GM12878 (cell line): ENCODE data around the gene AAMP. TPM values are rescaled to one million over a fixed set of nuclear protein-coding genes. Genes with fewer than 3 reads are reported as not detected.

ENCODE experiments used
- ATAC-seq: fragments of 200-7000 bp; cut with Tn5 transposase; 3 replicates; pipeline ENCODE4 v1.9.1; 2020; ENCODE audit warnings: mild to moderate bottlenecking, moderate library complexity
- BruUV-seq: library from RNA; stranded (reverse); fragments of 400-500 nt; replicated peaks from 2 replicates; lab custom pipeline; 2021; lab: Mats Ljungman, UMichigan
- CTCF ChIA-PET: fragments of 300-600 bp; sonication (Branson Sonifier 250); formaldehyde crosslinking; extraction: SDS; loops from one replicate; lab custom pipeline; 2021; ENCODE audit warnings: inconsistent platforms; lab: Yijun Ruan, JAX
- POLR2A ChIA-PET: fragments of 350-600 bp; formaldehyde crosslinking; extraction: SDS; loops from one replicate; lab custom pipeline; 2021; ENCODE audit warnings: inconsistent platforms; lab: Charles Lee
- RAD21 ChIA-PET: fragments of 300-600 bp; sonication (Branson Sonifier 250); formaldehyde crosslinking; loops from one replicate; lab custom pipeline; 2023; ENCODE audit warnings: antibody characterized with exemption; ENCODE audit not compliant: unreplicated experiment; lab: Charles Lee
- SMC1A ChIA-PET: fragments of 300-600 bp; sonication (Branson Sonifier 250); formaldehyde crosslinking; loops from one replicate; lab custom pipeline; 2023; ENCODE audit not compliant: unreplicated experiment, uncharacterized antibody; lab: Charles Lee
- DNase-seq: peaks from one replicate; pipeline ENCODE4 v3.0.0-alpha.2; 2011; ENCODE audit warnings: low read depth, low spot score
- FAIRE-seq: peaks from 3 replicates; lab custom pipeline; 2011; peaks lifted over from hg19 to GRCh38; lab: Jason Lieb, UNC
- H2AFZ ChIP-seq: 2 replicates; pipeline ENCODE4 v1.6.0; 2011; ENCODE audit warnings: low read depth, low read length, control low read depth; ENCODE audit not compliant: control insufficient read depth
- H3K27ac ChIP-seq: 2 replicates; pipeline ENCODE4 v1.5.1; 2011; ENCODE audit warnings: control low read depth; ENCODE audit not compliant: control insufficient read depth, insufficient read depth
- H3K27me3 ChIP-seq, 2 experiments: replicated peaks in 1 of 2; 2 replicates each; pipeline versions ENCODE4 v1.6.0 to v1.6.1; 2011; ENCODE audit warnings: low read length in 1 of 2; ENCODE audit not compliant: control insufficient read depth in 2 of 2, insufficient read depth in 2 of 2
- H3K36me3 ChIP-seq, 2 experiments: 2 replicates each; pipeline ENCODE4 v1.5.1; 2011; ENCODE audit warnings: low read length in 1 of 2; ENCODE audit not compliant: control insufficient read depth in 2 of 2, insufficient read depth in 2 of 2
- H3K4me1 ChIP-seq: 2 replicates; pipeline ENCODE4 v1.6.1; 2011; ENCODE audit warnings: mild to moderate bottlenecking, low read length, moderate library complexity, mixed read lengths; ENCODE audit not compliant: control insufficient read depth, insufficient read depth
- H3K4me2 ChIP-seq: 2 replicates; pipeline ENCODE4 v1.6.0; 2011; ENCODE audit warnings: control low read depth; ENCODE audit not compliant: control insufficient read depth, insufficient read depth
- H3K4me3 ChIP-seq: fragments of 200-600 bp; sonication (generic); 2 replicates; pipeline ENCODE4 v1.5.1; 2016
- H3K79me2 ChIP-seq: 2 replicates; pipeline ENCODE4 v1.6.0; 2011; ENCODE audit warnings: low read length; ENCODE audit not compliant: control insufficient read depth, insufficient read depth
- H3K9ac ChIP-seq: 2 replicates; pipeline ENCODE4 v1.8.0; 2011; ENCODE audit warnings: low read length, control low read depth, mixed read lengths; ENCODE audit not compliant: control insufficient read depth, insufficient read depth
- H3K9me3 ChIP-seq: replicated peaks from 3 replicates; pipeline ENCODE4 v1.5.1; 2011; ENCODE audit warnings: mild to moderate bottlenecking, low read length; ENCODE audit not compliant: control insufficient read depth, insufficient read depth
- H4K20me1 ChIP-seq: 2 replicates; pipeline ENCODE4 v1.6.0; 2011; ENCODE audit not compliant: control insufficient read depth, insufficient read depth
- CBFB ChIP-seq: IDR thresholded peaks from 2 replicates; pipeline ENCODE4 v1.6.1; 2016; ENCODE audit warnings: antibody characterized with exemption, low read depth
- CHD1 ChIP-seq: IDR thresholded peaks from 2 replicates; pipeline ENCODE4 v1.6.1; 2012; ENCODE audit warnings: low read depth, low read length, improper control_type of control experiment
- CHD2 ChIP-seq: IDR thresholded peaks from 2 replicates; pipeline ENCODE4 v1.6.1; 2011; ENCODE audit warnings: low read depth, low read length, improper control_type of control experiment, borderline replicate concordance
- ETV6 ChIP-seq, 2 experiments: fragments of 450-650 bp in 1 of 2; IDR thresholded peaks in 1 of 2; conservative IDR thresholded peaks in 1 of 2; 2 replicates each; pipeline ENCODE4 v1.6.1; 2014; ENCODE audit warnings: antibody characterized with exemption in 1 of 2, borderline replicate concordance in 1 of 2, low read depth in 1 of 2, mild to moderate bottlenecking in 1 of 2, moderate library complexity in 1 of 2
- FOXM1 ChIP-seq: IDR thresholded peaks from 2 replicates; pipeline ENCODE4 v1.6.1; 2012; ENCODE audit warnings: low read depth, mild to moderate bottlenecking, inconsistent platforms, low read length, moderate library complexity
- IRF4 ChIP-seq: IDR thresholded peaks from 2 replicates; pipeline ENCODE4 v1.6.1; 2011; ENCODE audit warnings: low read depth, low read length
- JUNB ChIP-seq: IDR thresholded peaks from 2 replicates; pipeline ENCODE4 v1.6.1; 2016; ENCODE audit warnings: antibody characterized with exemption, mild to moderate bottlenecking
- NFIC ChIP-seq: IDR thresholded peaks from 2 replicates; pipeline ENCODE4 v1.6.1; 2012; ENCODE audit warnings: low read depth, mild to moderate bottlenecking, inconsistent platforms, low read length, moderate library complexity
- RUNX3 ChIP-seq: IDR thresholded peaks from 2 replicates; pipeline ENCODE4 v1.6.1; 2012; ENCODE audit warnings: low read length, inconsistent platforms
- SMAD5 ChIP-seq: IDR thresholded peaks from 2 replicates; pipeline ENCODE4 v1.6.1; 2016; ENCODE audit warnings: antibody characterized with exemption, low read depth
- YBX1 ChIP-seq: fragments of 450-650 bp; IDR thresholded peaks from 2 replicates; pipeline ENCODE4 v1.6.1; 2016; ENCODE audit warnings: antibody characterized with exemption
- ZSCAN29 ChIP-seq: fragments of 450-650 bp; IDR thresholded peaks from 2 replicates; pipeline ENCODE4 v1.6.1; 2017; ENCODE audit warnings: mild to moderate bottlenecking, moderate library complexity
- WGBS: methylation state at CpG from one replicate; pipeline ENCODE4 v1.1.6; 2016; ENCODE audit warnings: low lambda C conversion rate; ENCODE audit not compliant: insufficient replicate concordance, insufficient coverage; ENCODE audit errors: missing lambda C conversion rate; 5-methylcytosine and 5-hydroxymethylcytosine counted together
- in situ Hi-C: fragments of 300-500 bp; cut with MboI; formaldehyde crosslinking; loops from 9 replicates; pipeline ENCODE4 v1.14.3; 2018; ENCODE audit warnings: mixed read lengths
- intact Hi-C: fragments of 100-400 bp; cut with micrococcal nuclease; formaldehyde crosslinking; loops from one replicate; pipeline ENCODE4 v1.14.2; 2022; ENCODE audit not compliant: unreplicated experiment
- polyA plus RNA-seq, 11 experiments: library from polyadenylated mRNA; depleted of rRNA in 4 of 11; unstranded in 6 of 11; stranded (reverse) in 5 of 11; fragments of >200 nt; fragmentation: Nextera tagmentation in 4 of 11; fragmentation: Illumina TruSeq in 1 of 11; extraction: Ambion mirVana in 4 of 11; extraction: Trizol in 1 of 11; gene quantifications; 1 replicate in 1 of 11; 2 replicates in 10 of 11; pipeline versions ENCODE4 v1.2.1 to v1.2.3, GENCODE V29; 2011 to 2016; ENCODE audit warnings: inconsistent platforms in 2 of 11, missing spikeins in 2 of 11, low read depth in 1 of 11
- total RNA-seq, 4 experiments: library from RNA; depleted of rRNA in 3 of 4; stranded (reverse); fragments of >200 nt in 3 of 4; fragmentation: Illumina TruSeq in 1 of 4; extraction: Trizol in 1 of 4; gene quantifications; 2 replicates each; pipeline versions ENCODE4 v1.2.1 to v1.2.3, GENCODE V29; 2013 to 2021

AAMP gene
- total and polyA plus RNA-seq, 10 of the 15 experiments (the other 5 are each of a cell fraction or from before 2014, with no cell fraction given), result 4.4 to 140 (median 81.9) TPM

GRCh38 chr2:218223046-218223445, 46.9 kb downstream of the AAMP start:
- Histone ChIP-seq H3K4me3 (peak overlapping the region; percentile 93), H3K27ac (no peak overlapping the region), H3K4me2 (peak overlapping the region; percentile 94), H2AFZ (no peak overlapping the region), H3K9me3 (no peaks in the 10 kb centered on the region), H3K9ac (peak overlapping the region; percentile 18; the same call in 1 of the 2 replicates), H3K4me1 (peaks cover 27% of the 10 kb centered on the region), H4K20me1 (peaks cover 18% of the 10 kb centered on the region), H3K27me3 (no peaks in the 10 kb centered on the region), H3K36me3 (peaks cover 5 to 37% of the 10 kb centered on the region in 2 experiments), H3K79me2 (peaks cover 81% of the 10 kb centered on the region)
- ChIA-PET CTCF (interaction anchor here (1.0 to 5.7 kb wide), 3 partner anchors 7 to 34 kb away, joined by 3 to 58 read pairs (median 8); no protein-coding TSS in a partner anchor), SMC1A (interaction anchor here (1.2 to 1.5 kb wide), 4 partner anchors 18 to 36 kb away, joined by 3 to 4 read pairs (median 3); no protein-coding TSS in a partner anchor), POLR2A (interaction anchor here (8.8 kb wide), 1 partner anchor 6 kb away, joined by 98 read pairs; no protein-coding TSS in a partner anchor), RAD21 (interaction anchor here (1.3 kb wide), 1 partner anchor 50 kb away, joined by 3 read pairs; no protein-coding TSS in a partner anchor)
- BruUV-seq, result no TSS peak
- WGBS, result 3% methylated on average over 5 of the region's 5 CpGs
- TF ChIP-seq ETV6 (conservative IDR thresholded peaks at IDR 0.05 in 1 of 2, IDR thresholded peaks at IDR 0.05 in 1 of 2; ENCODE audit: borderline replicate concordance in 1 of 2, low read depth in 1 of 2), result peak in 1 of 2 experiments; percentile 17; a peak in 1 of 4 replicates
- TF ChIP-seq FOXM1, result 0 out of 2 replicates have a peak, but pooled peaks have one; percentile 36
- TF ChIP-seq CBFB, result no peak
- TF ChIP-seq CHD2, result no peak
- TF ChIP-seq JUNB, result no peak
- no peak for TF ChIP-seq YBX1
- TF ChIP-seq CHD1, result no peak
- peak; percentile 16; the same call in 1 of the 2 replicates for TF ChIP-seq SMAD5
- 0 out of 2 replicates have a peak, but pooled peaks have one; percentile 28 for TF ChIP-seq NFIC
- TF ChIP-seq ZSCAN29, result no peak
- no peak for TF ChIP-seq IRF4
- peak; percentile 80 for TF ChIP-seq RUNX3
- ATAC-seq, result peak; percentile 49
- no peak for DNase-seq
- in situ Hi-C loops, result no loop called here
- intact Hi-C loops, result no loop called here
- no peak for FAIRE-seq
